A549 treated with AZD9567 at 1 μM for 4 hours (cell line): ENCODE data around the gene ACSM5. TPM values are rescaled to one million over a fixed set of nuclear protein-coding genes. Genes with fewer than 3 reads are reported as not detected.

ENCODE experiments used
- total RNA-seq: library from RNA; stranded (reverse); fragments of 200-300 nt; extraction: Qiagen RNA extraction; gene quantifications from 5 replicates; pipeline ENCODE4 v1.2.3, GENCODE V29; 2022; ENCODE audit not compliant: insufficient read depth

Gene ACSM5, protein sequence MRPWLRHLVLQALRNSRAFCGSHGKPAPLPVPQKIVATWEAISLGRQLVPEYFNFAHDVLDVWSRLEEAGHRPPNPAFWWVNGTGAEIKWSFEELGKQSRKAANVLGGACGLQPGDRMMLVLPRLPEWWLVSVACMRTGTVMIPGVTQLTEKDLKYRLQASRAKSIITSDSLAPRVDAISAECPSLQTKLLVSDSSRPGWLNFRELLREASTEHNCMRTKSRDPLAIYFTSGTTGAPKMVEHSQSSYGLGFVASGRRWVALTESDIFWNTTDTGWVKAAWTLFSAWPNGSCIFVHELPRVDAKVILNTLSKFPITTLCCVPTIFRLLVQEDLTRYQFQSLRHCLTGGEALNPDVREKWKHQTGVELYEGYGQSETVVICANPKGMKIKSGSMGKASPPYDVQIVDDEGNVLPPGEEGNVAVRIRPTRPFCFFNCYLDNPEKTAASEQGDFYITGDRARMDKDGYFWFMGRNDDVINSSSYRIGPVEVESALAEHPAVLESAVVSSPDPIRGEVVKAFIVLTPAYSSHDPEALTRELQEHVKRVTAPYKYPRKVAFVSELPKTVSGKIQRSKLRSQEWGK
- total RNA-seq, result not detected in 5 replicates

DNA sequence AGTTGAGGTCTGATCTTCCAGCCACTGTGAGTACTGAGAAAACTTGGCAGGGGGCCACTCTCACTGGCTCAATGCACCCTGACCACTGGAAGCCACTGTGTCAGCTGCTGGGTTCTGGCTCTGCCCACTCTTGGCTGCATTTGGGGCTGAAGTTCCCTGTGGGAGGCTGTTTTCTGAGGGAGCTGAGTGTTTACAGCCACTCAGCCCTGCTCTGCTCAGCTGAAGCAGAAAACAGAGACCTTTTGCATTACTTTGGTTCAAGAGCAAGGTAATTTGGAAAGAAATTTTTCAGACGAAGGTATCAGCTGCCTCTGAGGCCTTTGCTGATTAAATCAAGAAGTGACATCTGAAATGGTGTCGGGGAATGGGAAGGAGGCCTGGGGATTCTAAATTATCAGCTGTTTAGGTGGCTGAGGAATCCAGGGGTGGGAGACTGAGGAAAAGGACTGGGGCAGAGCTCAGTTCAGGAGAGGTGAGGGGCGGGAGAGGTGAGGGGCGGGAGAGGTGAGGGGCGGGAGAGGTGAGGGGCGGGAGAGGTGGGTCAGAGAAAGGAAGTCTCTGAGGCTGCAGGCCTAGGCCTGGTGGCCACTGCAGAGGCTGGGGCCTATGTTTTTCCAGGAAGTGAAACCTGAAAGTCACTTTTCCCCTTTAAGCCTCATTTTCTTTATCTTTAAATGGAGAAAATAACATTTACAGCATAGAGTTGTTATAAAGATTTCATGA lies at the start of gene ACSM5:
Gene ACSM5, plus strand, starts transcription at position 137 of the 723 bp plus-strand sequence. CDS start 1,951 bp downstream, outside the sequence.

DNA sequence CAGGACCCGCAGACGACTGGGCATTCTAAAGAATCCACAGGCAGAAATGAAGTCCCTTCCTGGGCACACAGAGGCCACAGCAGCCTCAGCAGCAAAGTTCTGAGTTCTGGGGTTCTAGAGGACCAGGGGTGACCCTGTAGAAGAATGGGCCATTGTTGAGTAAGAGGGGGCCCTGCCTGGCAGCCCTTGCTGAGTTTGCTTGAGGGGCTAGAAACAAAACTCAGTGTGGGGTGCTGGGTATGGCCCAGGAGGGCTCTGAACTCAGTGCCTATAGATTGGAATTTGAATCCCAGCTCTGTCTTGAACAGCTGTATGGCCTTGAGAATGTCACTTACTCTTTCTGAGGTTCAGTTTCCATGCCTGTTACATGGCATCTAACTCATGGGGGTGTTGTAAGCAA lies 4.7 kb upstream of the ACSM5 start, which contains the start of gene PDILT:
Gene PDILT, minus strand, starts transcription at position 101 of the 400 bp plus-strand sequence. CDS start 5,437 bp downstream, outside the sequence.

DNA sequence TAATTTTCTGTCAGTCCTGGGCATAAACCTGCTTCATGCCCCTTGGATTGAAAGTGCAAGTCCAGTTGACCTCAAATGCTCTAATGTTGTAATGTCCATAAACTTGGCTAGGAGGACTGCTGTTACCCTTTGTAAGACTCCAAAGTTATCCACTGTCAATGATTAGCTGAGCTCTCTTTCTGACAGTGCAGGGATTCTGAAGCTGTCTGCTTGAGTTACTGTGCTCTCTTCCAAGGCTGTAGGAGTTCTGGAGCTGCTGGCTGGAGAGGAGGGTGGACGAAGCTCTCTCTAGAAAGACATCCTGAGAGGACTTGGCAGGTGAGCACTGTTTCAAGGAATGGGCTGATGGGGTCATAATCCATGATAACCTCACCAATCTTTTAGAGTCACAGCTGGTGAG lies 42.0 kb downstream of the ACSM5 start, which contains the start of gene ACSM2A:
Gene ACSM2A, plus strand, starts transcription at position 158 of the 400 bp plus-strand sequence. CDS start 8,594 bp downstream, outside the sequence.

Other genes with a start within 250 kb of the ACSM5 start
- gene GP2, start 82.0 kb upstream of the ACSM5 start, total RNA-seq, result not detected in 5 replicates
- gene UMOD, start 56.8 kb upstream of the ACSM5 start, total RNA-seq, result not detected in 5 replicates
- not detected in 5 replicates for gene PDILT, start 4.8 kb upstream of the ACSM5 start, total RNA-seq
- gene ACSM2A, start 42.0 kb downstream of the ACSM5 start, total RNA-seq, result not detected in 5 replicates
- not detected in 5 replicates for gene ACSM2B, start 166.8 kb downstream of the ACSM5 start, total RNA-seq